Measurements from ENCODE around the gene GTPBP4. TPM values are rescaled to one million over a fixed set of nuclear protein-coding genes. Genes with fewer than 3 reads are reported as not detected.
A peak's percentile ranks its signal among the peaks of the same experiment; 100 is the strongest.

GTPBP4 gene
- total RNA-seq, 2 donors from 2014 or later, result 15.6 to 39.9 TPM

DNA sequence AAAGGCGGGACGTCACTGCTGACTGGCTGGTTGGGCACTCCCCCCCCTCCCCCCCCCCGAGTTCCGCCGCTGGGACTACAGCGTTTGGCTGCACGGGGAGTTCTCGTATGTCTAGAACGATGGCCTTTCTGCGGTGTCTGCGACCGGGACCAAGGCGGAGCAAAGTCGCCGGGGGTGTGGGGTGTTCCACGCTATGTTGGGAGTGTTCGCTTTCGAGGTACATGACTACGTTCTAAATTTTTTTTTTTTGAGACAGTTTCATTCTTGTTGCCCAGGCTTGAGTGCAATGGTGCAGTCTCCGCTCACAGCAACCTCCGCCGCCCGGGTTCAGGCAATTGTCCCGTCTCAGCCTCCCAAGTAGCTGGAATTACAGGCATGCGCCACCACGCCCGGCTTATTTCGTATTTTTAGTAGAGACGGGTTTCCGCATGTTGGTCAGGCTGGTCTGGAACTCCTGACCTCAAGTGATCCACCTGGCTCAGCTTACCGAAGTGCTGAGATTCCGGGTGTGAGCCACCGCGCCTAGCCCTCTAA is 61.3 kb downstream of the GTPBP4 start:
- peaks cover 7% of the 10 kb centered on the region for H3K4me1 ChIP-seq (replicated peaks)
- no peak for DNase-seq (ENCODE audit: low spot score)
- no peaks in the 10 kb centered on the region for H3K9me3 ChIP-seq
- H3K27ac ChIP-seq, result peak overlapping the region; percentile 99 to 100
- intact Hi-C loops (cut with DNase I), result loop anchor here (2.0 to 5.0 kb wide), 2 partner anchors 61 to 117 kb away; partner anchors contain the start of genes GTPBP4 and LARP4B
- TF ChIP-seq POLR2A (IDR thresholded peaks at IDR 0.05) (no peak), POLR2AphosphoS5 (IDR thresholded peaks at IDR 0.05) (no peak)
- TF ChIP-seq, protein P1, sequence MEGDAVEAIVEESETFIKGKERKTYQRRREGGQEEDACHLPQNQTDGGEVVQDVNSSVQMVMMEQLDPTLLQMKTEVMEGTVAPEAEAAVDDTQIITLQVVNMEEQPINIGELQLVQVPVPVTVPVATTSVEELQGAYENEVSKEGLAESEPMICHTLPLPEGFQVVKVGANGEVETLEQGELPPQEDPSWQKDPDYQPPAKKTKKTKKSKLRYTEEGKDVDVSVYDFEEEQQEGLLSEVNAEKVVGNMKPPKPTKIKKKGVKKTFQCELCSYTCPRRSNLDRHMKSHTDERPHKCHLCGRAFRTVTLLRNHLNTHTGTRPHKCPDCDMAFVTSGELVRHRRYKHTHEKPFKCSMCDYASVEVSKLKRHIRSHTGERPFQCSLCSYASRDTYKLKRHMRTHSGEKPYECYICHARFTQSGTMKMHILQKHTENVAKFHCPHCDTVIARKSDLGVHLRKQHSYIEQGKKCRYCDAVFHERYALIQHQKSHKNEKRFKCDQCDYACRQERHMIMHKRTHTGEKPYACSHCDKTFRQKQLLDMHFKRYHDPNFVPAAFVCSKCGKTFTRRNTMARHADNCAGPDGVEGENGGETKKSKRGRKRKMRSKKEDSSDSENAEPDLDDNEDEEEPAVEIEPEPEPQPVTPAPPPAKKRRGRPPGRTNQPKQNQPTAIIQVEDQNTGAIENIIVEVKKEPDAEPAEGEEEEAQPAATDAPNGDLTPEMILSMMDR (IDR thresholded peaks at IDR 0.05), result no peak
- H3K36me3 ChIP-seq, result no peaks in the 10 kb centered on the region
- H3K4me3 ChIP-seq, result peak overlapping the region; percentile 80 to 83
- under 1% methylated on average over 33 of the region's 34 CpGs for WGBS
- no peaks in the 10 kb centered on the region for H3K27me3 ChIP-seq (replicated peaks; ENCODE audit: insufficient read depth)

DNA sequence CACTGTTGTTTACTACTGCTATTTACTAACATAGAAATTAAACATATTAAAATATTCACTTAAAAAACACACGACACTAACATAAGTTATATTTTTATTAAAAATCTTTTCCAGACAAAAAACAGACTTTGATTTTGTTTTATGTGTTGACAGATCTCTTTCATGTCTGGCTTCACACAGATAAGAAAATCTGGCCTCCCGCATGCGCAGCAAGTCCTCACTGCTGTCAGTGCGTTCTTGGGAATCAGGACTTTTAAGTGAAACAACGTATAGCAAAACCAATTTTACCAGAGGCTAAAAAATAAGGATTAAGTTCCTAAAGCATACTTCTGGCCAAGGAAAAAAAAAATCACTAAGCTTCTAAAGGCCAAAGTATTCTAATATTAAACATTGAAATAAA is 61.9 kb downstream of the GTPBP4 start:
- 38% methylated on average over 5 of the region's 5 CpGs for WGBS
- TF ChIP-seq POLR2AphosphoS5 (IDR thresholded peaks at IDR 0.05), result no peak
- no peak for TF ChIP-seq POLR2A (IDR thresholded peaks at IDR 0.05)
- TF ChIP-seq, protein P1 (IDR thresholded peaks at IDR 0.05), result no peak
- Histone ChIP-seq H3K27ac (peak overlapping the region; percentile 99 to 100), H3K4me1 (replicated peaks) (peaks cover 12% of the 10 kb centered on the region), H3K9me3 (no peaks in the 10 kb centered on the region), H3K4me3 (peak overlapping the region; percentile 80 to 83), H3K27me3 (replicated peaks; ENCODE audit: insufficient read depth) (no peaks in the 10 kb centered on the region), H3K36me3 (no peaks in the 10 kb centered on the region)
- no peak for DNase-seq (ENCODE audit: low spot score)
- intact Hi-C loops (cut with DNase I), result loop anchor here (10.0 kb wide), 1 partner anchor 355 kb away; no protein-coding TSS in a partner anchor

DNA sequence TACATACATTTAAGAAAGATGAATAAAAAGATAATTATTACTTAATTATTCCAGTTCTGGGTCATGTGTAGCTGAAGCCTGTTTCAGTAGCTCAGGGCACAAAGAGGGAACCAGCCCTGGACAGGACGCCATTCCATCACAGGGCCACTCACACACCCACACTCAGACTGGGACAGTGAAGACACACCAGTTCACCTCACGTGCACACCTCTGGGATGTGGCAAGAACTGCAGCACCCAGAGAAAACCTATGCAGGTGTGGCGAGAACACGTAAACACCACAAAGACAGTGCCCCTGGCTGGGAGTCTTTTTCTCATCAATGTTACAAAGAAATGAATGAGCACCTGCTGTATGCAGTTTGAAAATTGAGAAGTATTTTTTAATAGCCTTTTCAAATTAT is 62.3 kb downstream of the GTPBP4 start:
- H3K4me1 ChIP-seq (replicated peaks), result peaks cover 16% of the 10 kb centered on the region
- H3K36me3 ChIP-seq, result no peaks in the 10 kb centered on the region
- peak overlapping the region; percentile 99 to 100 for H3K27ac ChIP-seq
- H3K4me3 ChIP-seq, result peak overlapping the region in 1 of 2 donors; percentile 83
- H3K27me3 ChIP-seq (replicated peaks; ENCODE audit: insufficient read depth), result no peaks in the 10 kb centered on the region
- TF ChIP-seq POLR2AphosphoS5 (IDR thresholded peaks at IDR 0.05) (no peak), POLR2A (IDR thresholded peaks at IDR 0.05) (no peak)
- TF ChIP-seq, protein P1 (IDR thresholded peaks at IDR 0.05), result no peak
- 59% methylated on average over 4 of the region's 4 CpGs for whole genome bisulfite sequencing
- intact Hi-C loops (cut with DNase I), result loop anchor here (10.0 kb wide), 1 partner anchor 356 kb away; no protein-coding TSS in a partner anchor
- H3K9me3 ChIP-seq, result no peaks in the 10 kb centered on the region
- no peak for DNase-seq (ENCODE audit: low spot score)

DNA sequence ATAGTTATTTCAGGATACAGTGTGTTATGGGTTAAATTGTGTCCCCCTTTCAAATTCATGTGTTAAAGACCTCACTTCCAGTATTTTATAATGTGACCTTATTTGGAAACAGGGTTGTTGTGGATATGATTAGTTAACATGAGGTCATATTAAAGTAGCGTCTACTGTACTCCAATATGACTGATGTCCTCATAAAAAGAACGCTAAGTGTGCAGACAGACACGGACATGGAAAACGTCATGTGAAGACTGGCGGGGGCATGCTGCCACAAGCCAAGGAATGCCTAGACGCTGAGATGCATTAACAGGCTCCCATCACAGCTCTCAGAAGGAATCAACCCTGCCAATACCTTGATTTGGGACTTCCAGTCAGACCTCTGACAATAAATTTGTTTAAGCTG is 66.5 kb downstream of the GTPBP4 start:
- intact Hi-C loops (cut with DNase I), result loop anchor here (10.0 kb wide), 1 partner anchor 360 kb away; no protein-coding TSS in a partner anchor
- TF ChIP-seq POLR2AphosphoS5 (IDR thresholded peaks at IDR 0.05), result no peak
- TF ChIP-seq, protein P1 (IDR thresholded peaks at IDR 0.05), result no peak
- TF ChIP-seq POLR2A (IDR thresholded peaks at IDR 0.05), result no peak
- Histone ChIP-seq H3K4me3 (peak overlapping the region in 1 of 2 donors; percentile 91), H3K4me1 (replicated peaks) (peaks cover 13% of the 10 kb centered on the region), H3K36me3 (no peaks in the 10 kb centered on the region), H3K27ac (peak overlapping the region in 1 of 2 donors; percentile 8), H3K27me3 (replicated peaks; ENCODE audit: insufficient read depth) (no peaks in the 10 kb centered on the region), H3K9me3 (no peaks in the 10 kb centered on the region)
- 28% methylated on average over 6 of the region's 6 CpGs for WGBS
- no peak for DNase-seq (ENCODE audit: low spot score)

Measured in prostate gland (tissue), 2 donors.